HFFc6 (cell line): ENCODE results near the gene PTPN14. TPM values are rescaled to one million over a fixed set of nuclear protein-coding genes. Genes with fewer than 3 reads are reported as not detected.

ENCODE experiments used
- DNase-seq: peaks from one replicate; pipeline ENCODE4 v3.0.0-alpha.2; 2018
- H3K27ac Mint-ChIP-seq: 2 replicates; pipeline ENCODE4 v1.8.0; 2020; ENCODE audit warnings: mild to moderate bottlenecking, mixed read lengths
- H3K27me3 Mint-ChIP-seq: 2 replicates; pipeline ENCODE4 v1.8.0; 2021; ENCODE audit warnings: mild to moderate bottlenecking, moderate library complexity, mixed read lengths; ENCODE audit not compliant: insufficient read depth
- H3K36me3 Mint-ChIP-seq: 2 replicates; pipeline ENCODE4 v1.8.0; 2021; ENCODE audit warnings: low read depth, mixed read lengths
- H3K4me1 Mint-ChIP-seq: 2 replicates; pipeline ENCODE4 v1.8.0; 2020; ENCODE audit warnings: low read depth, mixed read lengths
- H3K4me3 Mint-ChIP-seq: 2 replicates; pipeline ENCODE4 v1.8.0; 2020; ENCODE audit warnings: mild to moderate bottlenecking, moderate library complexity, mixed read lengths
- H3K9me3 Mint-ChIP-seq: 2 replicates; pipeline ENCODE4 v1.8.0; 2020; ENCODE audit warnings: mild to moderate bottlenecking, mixed read lengths
- CTCF ChIP-seq: fragments of 200-600 bp; sonication (generic); IDR thresholded peaks from 2 replicates; pipeline ENCODE4 v1.5.0; 2021; ENCODE audit warnings: antibody characterized with exemption, mild to moderate bottlenecking
- total RNA-seq, 6 experiments: library from RNA; stranded (reverse); fragmentation: NEBNext Ultra II Directional; extraction: Animal tissue kit (Norgen Biotek cat#: 25700); gene quantifications; 2 replicates in 1 of 6; 3 replicates in 5 of 6; pipeline ENCODE4 v1.2.3, GENCODE V29; 2021

Gene PTPN14
- total RNA-seq, 6 experiments from 2014 or later: 93.6 to 140 (median 106) TPM

GRCh38 chr1:214300149-214300780 lies 251.1 kb downstream of the PTPN14 start:
- H3K27ac Mint-ChIP-seq: no peak overlapping the region
- TF ChIP-seq CTCF: no peak

More at GRCh38 chr1:214300149-214300780, 251.1 kb downstream of the PTPN14 start:
- H3K9me3 Mint-ChIP-seq: no peaks in the 10 kb centered on the region
- DNase-seq: no peak
- H3K36me3 Mint-ChIP-seq: peaks cover 8% of the 10 kb centered on the region
- peaks cover 34% of the 10 kb centered on the region for H3K4me1 Mint-ChIP-seq
- peaks cover 2% of the 10 kb centered on the region for H3K27me3 Mint-ChIP-seq
- H3K4me3 Mint-ChIP-seq: no peak overlapping the region

Other genes starting within 250 kb of the PTPN14 start
- gene CENPF, start 51.6 kb upstream of the PTPN14 start, total RNA-seq: 10 to 100 TPM; 36.8 to 79.2 (median 76.6) TPM